ENCODE measurements around the gene CHD9.
"Not testable (repeated sequence)": the region's sequence is repeated elsewhere in the genome, so short reads cannot be mapped to it uniquely, and the experiment has no call there.

The CHD9 gene

GRCh38 chr16:53074296-53074695, 19.5 kb downstream of the CHD9 start:
- not testable (repeated sequence) for DNase-seq (ENCODE audit: low read depth)

GRCh38 chr16:53075461-53075860, 20.7 kb downstream of the CHD9 start:
- DNase-seq (ENCODE audit: low read depth) = not testable (repeated sequence)

GRCh38 chr16:53078247-53078646, 23.5 kb downstream of the CHD9 start:
- DNase-seq (ENCODE audit: low read depth) = no peak

- DNase-seq (ENCODE audit: low read depth) = no peak
These were observed 24.1 kb downstream of the CHD9 start for GRCh38 chr16:53078765-53079485.

GRCh38 chr16:53080345-53081031, 25.7 kb downstream of the CHD9 start:
- no peak for DNase-seq (ENCODE audit: low read depth)

- DNase-seq (ENCODE audit: low read depth) = no peak
These were observed 26.2 kb downstream of the CHD9 start for GRCh38 chr16:53081032-53081424.

- DNase-seq (ENCODE audit: low read depth) = no peak
These were observed 27.1 kb downstream of the CHD9 start for GRCh38 chr16:53081686-53082407.

- no peak for DNase-seq (ENCODE audit: low read depth)
These were observed 27.7 kb downstream of the CHD9 start for GRCh38 chr16:53082509-53082908.

- no peak for DNase-seq (ENCODE audit: low read depth)
These were observed 28.3 kb downstream of the CHD9 start for GRCh38 chr16:53083119-53083518.

- DNase-seq (ENCODE audit: low read depth) = no peak
These were observed 29.4 kb downstream of the CHD9 start for GRCh38 chr16:53084141-53084541.

GRCh38 chr16:53084746-53085334, 30.0 kb downstream of the CHD9 start:
- no peak for DNase-seq (ENCODE audit: low read depth)

- DNase-seq (ENCODE audit: low read depth) = no peak
These were observed 30.6 kb downstream of the CHD9 start for GRCh38 chr16:53085369-53085843.

GRCh38 chr16:53085931-53086421, 31.2 kb downstream of the CHD9 start:
- DNase-seq (ENCODE audit: low read depth) = no peak

- DNase-seq (ENCODE audit: low read depth) = no peak
These were observed 32.3 kb downstream of the CHD9 start for GRCh38 chr16:53087101-53087500.

- DNase-seq (ENCODE audit: low read depth) = no peak
These were observed 34.9 kb downstream of the CHD9 start for GRCh38 chr16:53089434-53090285.

GRCh38 chr16:53090286-53090590, 35.4 kb downstream of the CHD9 start:
- no peak for DNase-seq (ENCODE audit: low read depth)

- no peak for DNase-seq (ENCODE audit: low read depth)
These were observed 36.0 kb downstream of the CHD9 start for GRCh38 chr16:53090591-53091411.

- DNase-seq (ENCODE audit: low read depth) = no peak
These were observed 36.8 kb downstream of the CHD9 start for GRCh38 chr16:53091466-53092211.

- DNase-seq (ENCODE audit: low read depth) = no peak
These were observed 37.5 kb downstream of the CHD9 start for GRCh38 chr16:53092284-53092683.

GRCh38 chr16:53093162-53093744, 38.5 kb downstream of the CHD9 start:
- no peak for DNase-seq (ENCODE audit: low read depth)
